ENCODE data around the gene CALN1.

Gene CALN1

GRCh38 chr7:72435925-72436480 lies 23.9 kb upstream of the CALN1 start:
- no peak overlapping the region for H3K9ac ChIP-seq (ENCODE audit: low read length)
- H3K4me2 ChIP-seq (ENCODE audit: low read length) = no peak overlapping the region
- no peaks in the 10 kb centered on the region for H4K20me1 ChIP-seq (ENCODE audit: insufficient read depth, low read length)
- no peak overlapping the region for H2AFZ ChIP-seq (ENCODE audit: low read depth, low read length)
- H3K4me1 ChIP-seq (ENCODE audit: low read length) = no peaks in the 10 kb centered on the region
- no peaks in the 10 kb centered on the region for H3K9me3 ChIP-seq (ENCODE audit: insufficient read depth, low read length)
- H3K27me3 ChIP-seq (ENCODE audit: low read depth, low read length) = no peaks in the 10 kb centered on the region
- H3K27ac ChIP-seq (ENCODE audit: low read length) = no peak overlapping the region
- H3K4me3 ChIP-seq (ENCODE audit: low read length) = no peak overlapping the region
- TF ChIP-seq CTCF (IDR thresholded peaks at IDR 0.05; ENCODE audit: low read depth, low read length) = no peak
- TF ChIP-seq EZH2phosphoT487 (IDR thresholded peaks at IDR 0.05; ENCODE audit: low read depth) = no peak
- no peaks in the 10 kb centered on the region for H3K79me2 ChIP-seq (ENCODE audit: low read length)
- no peaks in the 10 kb centered on the region for H3K36me3 ChIP-seq (replicated peaks; ENCODE audit: low read depth, low read length)

- H4K20me1 ChIP-seq (ENCODE audit: insufficient read depth, low read length) = no peaks in the 10 kb centered on the region
- no peaks in the 10 kb centered on the region for H3K4me1 ChIP-seq (ENCODE audit: low read length)
- H3K9me3 ChIP-seq (ENCODE audit: insufficient read depth, low read length) = no peaks in the 10 kb centered on the region
- H3K27me3 ChIP-seq (ENCODE audit: low read depth, low read length) = no peaks in the 10 kb centered on the region
- no peak overlapping the region for H3K9ac ChIP-seq (ENCODE audit: low read length)
- no peak overlapping the region for H3K4me2 ChIP-seq (ENCODE audit: low read length)
- no peak overlapping the region for H2AFZ ChIP-seq (ENCODE audit: low read depth, low read length)
- no peak overlapping the region for H3K4me3 ChIP-seq (ENCODE audit: low read length)
- no peak overlapping the region for H3K27ac ChIP-seq (ENCODE audit: low read length)
- H3K79me2 ChIP-seq (ENCODE audit: low read length) = no peaks in the 10 kb centered on the region
- no peaks in the 10 kb centered on the region for H3K36me3 ChIP-seq (replicated peaks; ENCODE audit: low read depth, low read length)
- TF ChIP-seq EZH2phosphoT487 (IDR thresholded peaks at IDR 0.05; ENCODE audit: low read depth) = no peak
- no peak for TF ChIP-seq CTCF (IDR thresholded peaks at IDR 0.05; ENCODE audit: low read depth, low read length)
Observed at GRCh38 chr7:72435366-72435765, 23.2 kb upstream of the CALN1 start.

- Histone ChIP-seq H3K27ac (ENCODE audit: low read length) (no peak overlapping the region), H3K4me1 (ENCODE audit: low read length) (no peaks in the 10 kb centered on the region), H3K36me3 (replicated peaks; ENCODE audit: low read depth, low read length) (no peaks in the 10 kb centered on the region), H3K79me2 (ENCODE audit: low read length) (no peaks in the 10 kb centered on the region), H3K9ac (ENCODE audit: low read length) (no peak overlapping the region), H3K4me3 (ENCODE audit: low read length) (no peak overlapping the region), H4K20me1 (ENCODE audit: insufficient read depth, low read length) (no peaks in the 10 kb centered on the region), H3K9me3 (ENCODE audit: insufficient read depth, low read length) (no peaks in the 10 kb centered on the region), H3K4me2 (ENCODE audit: low read length) (no peak overlapping the region), H3K27me3 (ENCODE audit: low read depth, low read length) (no peaks in the 10 kb centered on the region), H2AFZ (ENCODE audit: low read depth, low read length) (no peak overlapping the region)
- TF ChIP-seq CTCF (IDR thresholded peaks at IDR 0.05; ENCODE audit: low read depth, low read length) (no peak), EZH2phosphoT487 (IDR thresholded peaks at IDR 0.05; ENCODE audit: low read depth) (no peak)
Observed at GRCh38 chr7:72430531-72430930, 18.4 kb upstream of the CALN1 start.

GRCh38 chr7:72429316-72429715 lies 17.2 kb upstream of the CALN1 start:
- Histone ChIP-seq H3K79me2 (ENCODE audit: low read length) (no peaks in the 10 kb centered on the region), H3K4me3 (ENCODE audit: low read length) (no peak overlapping the region), H3K36me3 (replicated peaks; ENCODE audit: low read depth, low read length) (no peaks in the 10 kb centered on the region), H3K4me1 (ENCODE audit: low read length) (no peaks in the 10 kb centered on the region), H3K4me2 (ENCODE audit: low read length) (no peak overlapping the region), H3K9me3 (ENCODE audit: insufficient read depth, low read length) (no peaks in the 10 kb centered on the region), H2AFZ (ENCODE audit: low read depth, low read length) (no peak overlapping the region), H3K27ac (ENCODE audit: low read length) (no peak overlapping the region), H4K20me1 (ENCODE audit: insufficient read depth, low read length) (no peaks in the 10 kb centered on the region), H3K9ac (ENCODE audit: low read length) (no peak overlapping the region), H3K27me3 (ENCODE audit: low read depth, low read length) (no peaks in the 10 kb centered on the region)
- no peak for TF ChIP-seq CTCF (IDR thresholded peaks at IDR 0.05; ENCODE audit: low read depth, low read length)
